ENCODE data around the gene CTNS. TPM values are rescaled to one million over a fixed set of nuclear protein-coding genes. Genes with fewer than 3 reads are reported as not detected.

Gene CTNS
- total RNA-seq, 2 experiments from 2014 or later: 6.4 to 9.3 TPM

- POLR2A ChIA-PET: no interaction called here
Measured at GRCh38 chr17:3688027-3688553, 51.5 kb downstream of the CTNS start.

GRCh38 chr17:3688852-3689261, 52.3 kb downstream of the CTNS start:
- ChIA-PET CTCF (no interaction called here), POLR2A (no interaction called here)
- TF ChIP-seq, protein P1, sequence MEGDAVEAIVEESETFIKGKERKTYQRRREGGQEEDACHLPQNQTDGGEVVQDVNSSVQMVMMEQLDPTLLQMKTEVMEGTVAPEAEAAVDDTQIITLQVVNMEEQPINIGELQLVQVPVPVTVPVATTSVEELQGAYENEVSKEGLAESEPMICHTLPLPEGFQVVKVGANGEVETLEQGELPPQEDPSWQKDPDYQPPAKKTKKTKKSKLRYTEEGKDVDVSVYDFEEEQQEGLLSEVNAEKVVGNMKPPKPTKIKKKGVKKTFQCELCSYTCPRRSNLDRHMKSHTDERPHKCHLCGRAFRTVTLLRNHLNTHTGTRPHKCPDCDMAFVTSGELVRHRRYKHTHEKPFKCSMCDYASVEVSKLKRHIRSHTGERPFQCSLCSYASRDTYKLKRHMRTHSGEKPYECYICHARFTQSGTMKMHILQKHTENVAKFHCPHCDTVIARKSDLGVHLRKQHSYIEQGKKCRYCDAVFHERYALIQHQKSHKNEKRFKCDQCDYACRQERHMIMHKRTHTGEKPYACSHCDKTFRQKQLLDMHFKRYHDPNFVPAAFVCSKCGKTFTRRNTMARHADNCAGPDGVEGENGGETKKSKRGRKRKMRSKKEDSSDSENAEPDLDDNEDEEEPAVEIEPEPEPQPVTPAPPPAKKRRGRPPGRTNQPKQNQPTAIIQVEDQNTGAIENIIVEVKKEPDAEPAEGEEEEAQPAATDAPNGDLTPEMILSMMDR (IDR thresholded peaks at IDR 0.05): no peak
- peaks cover 10% of the 10 kb centered on the region for H3K36me3 Mint-ChIP-seq (ENCODE audit: low read depth)
- intact Hi-C loops (cut with micrococcal nuclease): loop anchor here (10.0 kb wide), 1 partner anchor 64 kb away; no protein-coding TSS in a partner anchor
- H3K4me1 Mint-ChIP-seq (ENCODE audit: low read depth): peaks cover 6% of the 10 kb centered on the region
- no peaks in the 10 kb centered on the region for H3K27me3 Mint-ChIP-seq
- ATAC-seq: no peak
- no peak for DNase-seq
- H3K27ac Mint-ChIP-seq: no peak overlapping the region
- no peaks in the 10 kb centered on the region for H3K9me3 Mint-ChIP-seq
- H3K4me3 Mint-ChIP-seq: no peak overlapping the region

More at GRCh38 chr17:3688027-3688553, 51.5 kb downstream of the CTNS start:
- Mint-ChIP-seq H3K36me3 (ENCODE audit: low read depth) (peaks cover 10% of the 10 kb centered on the region), H3K9me3 (no peaks in the 10 kb centered on the region), H3K27ac (no peak overlapping the region), H3K4me3 (no peak overlapping the region), H3K4me1 (ENCODE audit: low read depth) (peaks cover 5% of the 10 kb centered on the region), H3K27me3 (no peaks in the 10 kb centered on the region)
- intact Hi-C loops (cut with micrococcal nuclease): loop anchor here (10.0 kb wide), 1 partner anchor 63 kb away; no protein-coding TSS in a partner anchor
- TF ChIP-seq, protein P1 (IDR thresholded peaks at IDR 0.05): no peak
- DNase-seq: no peak
- CTCF ChIA-PET: no interaction called here
- no peak for ATAC-seq

- H3K27ac Mint-ChIP-seq: no peak overlapping the region
- H3K27me3 Mint-ChIP-seq: no peaks in the 10 kb centered on the region
- CTCF ChIA-PET: no interaction called here
- TF ChIP-seq, protein P1 (IDR thresholded peaks at IDR 0.05): no peak
- H3K9me3 Mint-ChIP-seq: no peaks in the 10 kb centered on the region
- no peak overlapping the region for H3K4me3 Mint-ChIP-seq
- H3K4me1 Mint-ChIP-seq (ENCODE audit: low read depth): peaks cover 12% of the 10 kb centered on the region
- peaks cover 10% of the 10 kb centered on the region for H3K36me3 Mint-ChIP-seq (ENCODE audit: low read depth)
- POLR2A ChIA-PET: no interaction called here
- ATAC-seq (no peak), DNase-seq (no peak)
- intact Hi-C loops (cut with micrococcal nuclease): loop anchor here (10.0 kb wide), 1 partner anchor 65 kb away; no protein-coding TSS in a partner anchor
Measured at GRCh38 chr17:3689262-3690093, 52.9 kb downstream of the CTNS start.

DNA sequence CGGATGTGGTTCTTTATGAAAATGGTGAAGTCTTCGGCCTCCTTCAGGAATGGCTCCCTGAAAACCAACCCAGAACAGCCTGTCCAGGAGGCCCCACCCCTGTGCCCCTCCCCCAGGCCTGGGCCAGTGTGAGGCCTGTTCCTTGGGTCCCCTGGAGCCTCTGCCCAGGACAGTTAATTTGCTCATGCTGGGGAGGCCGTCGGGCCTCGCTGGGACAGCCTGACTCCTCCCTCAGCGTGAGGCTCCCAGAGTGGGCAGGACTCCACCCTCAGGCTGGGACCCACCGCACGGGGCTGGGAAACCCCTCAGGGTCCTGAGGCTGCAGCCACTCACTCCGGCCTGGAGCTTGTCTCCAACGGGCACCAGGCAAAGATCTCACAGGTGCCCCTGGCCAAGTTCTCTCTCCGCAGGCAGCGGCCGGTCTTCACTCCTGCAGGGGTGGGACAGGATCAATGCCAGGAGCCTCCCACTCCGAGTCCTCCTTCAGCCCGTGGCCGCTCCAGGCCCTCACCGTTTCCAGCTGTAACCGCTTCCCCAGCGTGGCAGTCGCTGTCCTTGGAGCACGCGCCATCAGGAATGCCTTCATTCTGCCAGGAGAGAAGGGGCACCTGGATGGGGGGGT, 53.6 kb downstream of the CTNS start:
- no peaks in the 10 kb centered on the region for H3K27me3 Mint-ChIP-seq
- TF ChIP-seq, protein P1 (IDR thresholded peaks at IDR 0.05): no peak
- intact Hi-C loops (cut with micrococcal nuclease): no loop called here
- H3K36me3 Mint-ChIP-seq (ENCODE audit: low read depth): peaks cover 11% of the 10 kb centered on the region
- no peaks in the 10 kb centered on the region for H3K9me3 Mint-ChIP-seq
- CTCF ChIA-PET: no interaction called here
- DNase-seq (no peak), ATAC-seq (no peak)
- peaks cover 15% of the 10 kb centered on the region for H3K4me1 Mint-ChIP-seq (ENCODE audit: low read depth)
- no peak overlapping the region for H3K27ac Mint-ChIP-seq
- POLR2A ChIA-PET: interaction anchor here (1.7 kb wide), 1 partner anchor 33 kb away, joined by 6 read pairs; no protein-coding TSS in a partner anchor
- H3K4me3 Mint-ChIP-seq: no peak overlapping the region

Data from activated CD8-positive, alpha-beta T cell treated with anti-CD3 and anti-CD28 coated beads for 36 hours (primary cell).